Measurements from ENCODE around the gene PRPSAP2.
"Not testable (repeated sequence)": the region's sequence is repeated elsewhere in the genome, so short reads cannot be mapped to it uniquely, and the experiment has no call there.

DNA sequence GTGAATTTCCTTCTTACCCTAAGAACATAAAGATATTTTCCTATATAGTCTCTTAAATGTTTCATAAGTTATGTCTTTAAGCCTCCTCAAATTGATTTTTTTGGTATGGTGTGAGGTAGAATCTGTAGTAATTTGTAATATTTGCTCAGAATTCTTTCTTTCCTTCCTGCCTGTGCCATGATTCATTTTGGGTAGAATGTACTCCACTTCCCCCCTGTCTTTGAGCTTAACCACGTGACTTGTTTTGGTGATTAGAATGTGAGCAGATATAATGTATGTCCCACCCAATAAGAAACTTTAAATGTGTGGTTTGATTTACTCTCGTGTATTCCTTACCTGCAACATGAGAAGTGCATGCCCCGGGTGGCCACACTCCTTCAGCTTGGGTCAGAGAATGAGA lies 36.5 kb upstream of the PRPSAP2 start:
- TF ChIP-seq POLR2AphosphoS5 (IDR thresholded peaks at IDR 0.05) = not testable (repeated sequence)
- TF ChIP-seq, protein P1, sequence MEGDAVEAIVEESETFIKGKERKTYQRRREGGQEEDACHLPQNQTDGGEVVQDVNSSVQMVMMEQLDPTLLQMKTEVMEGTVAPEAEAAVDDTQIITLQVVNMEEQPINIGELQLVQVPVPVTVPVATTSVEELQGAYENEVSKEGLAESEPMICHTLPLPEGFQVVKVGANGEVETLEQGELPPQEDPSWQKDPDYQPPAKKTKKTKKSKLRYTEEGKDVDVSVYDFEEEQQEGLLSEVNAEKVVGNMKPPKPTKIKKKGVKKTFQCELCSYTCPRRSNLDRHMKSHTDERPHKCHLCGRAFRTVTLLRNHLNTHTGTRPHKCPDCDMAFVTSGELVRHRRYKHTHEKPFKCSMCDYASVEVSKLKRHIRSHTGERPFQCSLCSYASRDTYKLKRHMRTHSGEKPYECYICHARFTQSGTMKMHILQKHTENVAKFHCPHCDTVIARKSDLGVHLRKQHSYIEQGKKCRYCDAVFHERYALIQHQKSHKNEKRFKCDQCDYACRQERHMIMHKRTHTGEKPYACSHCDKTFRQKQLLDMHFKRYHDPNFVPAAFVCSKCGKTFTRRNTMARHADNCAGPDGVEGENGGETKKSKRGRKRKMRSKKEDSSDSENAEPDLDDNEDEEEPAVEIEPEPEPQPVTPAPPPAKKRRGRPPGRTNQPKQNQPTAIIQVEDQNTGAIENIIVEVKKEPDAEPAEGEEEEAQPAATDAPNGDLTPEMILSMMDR (IDR thresholded peaks at IDR 0.05) = not testable (repeated sequence)

Measured in sigmoid colon (tissue), 4 donors.